ENCODE results near the gene DOC2A.
"Not testable (repeated sequence)": the region's sequence is repeated elsewhere in the genome, so short reads cannot be mapped to it uniquely, and the experiment has no call there.

DOC2A gene

GRCh38 chr16:30051518-30051917, 40.7 kb upstream of the DOC2A start:
- H3K4me3 ChIP-seq (ENCODE audit: low read depth, low read length): no peak overlapping the region
- no peak for TF ChIP-seq CTCF (IDR thresholded peaks at IDR 0.05; ENCODE audit: low read depth, low read length)
- peak; percentile 63 for DNase-seq (ENCODE audit: low read depth, low spot score)
- in situ Hi-C loops (cut with HindIII; ENCODE audit: low sequenced_read_pairs): no loop called here

- in situ Hi-C loops (cut with HindIII; ENCODE audit: low sequenced_read_pairs): no loop called here
- no peak for DNase-seq (ENCODE audit: low read depth, low spot score)
- no peak overlapping the region for H3K4me3 ChIP-seq (ENCODE audit: low read depth, low read length)
- no peak for TF ChIP-seq CTCF (IDR thresholded peaks at IDR 0.05; ENCODE audit: low read depth, low read length)
These were observed 39.0 kb upstream of the DOC2A start for GRCh38 chr16:30049871-30050270.

- DNase-seq (ENCODE audit: low read depth, low spot score): no peak
- no peak for TF ChIP-seq CTCF (IDR thresholded peaks at IDR 0.05; ENCODE audit: low read depth, low read length)
- in situ Hi-C loops (cut with HindIII; ENCODE audit: low sequenced_read_pairs): no loop called here
- H3K4me3 ChIP-seq (ENCODE audit: low read depth, low read length): no peak overlapping the region
These were observed 35.8 kb upstream of the DOC2A start for GRCh38 chr16:30046588-30046987.

GRCh38 chr16:30046178-30046577, 35.4 kb upstream of the DOC2A start:
- in situ Hi-C loops (cut with HindIII; ENCODE audit: low sequenced_read_pairs): no loop called here
- DNase-seq (ENCODE audit: low read depth, low spot score): no peak
- H3K4me3 ChIP-seq (ENCODE audit: low read depth, low read length): no peak overlapping the region
- TF ChIP-seq CTCF (IDR thresholded peaks at IDR 0.05; ENCODE audit: low read depth, low read length): no peak

- no peak overlapping the region for H3K4me3 ChIP-seq (ENCODE audit: low read depth, low read length)
- in situ Hi-C loops (cut with HindIII; ENCODE audit: low sequenced_read_pairs): no loop called here
- peak; percentile 39 for TF ChIP-seq CTCF (IDR thresholded peaks at IDR 0.05; ENCODE audit: low read depth, low read length)
- DNase-seq (ENCODE audit: low read depth, low spot score): peak; percentile 57
These were observed 31.0 kb upstream of the DOC2A start for GRCh38 chr16:30041841-30042240.

GRCh38 chr16:30040690-30041089, 29.9 kb upstream of the DOC2A start:
- in situ Hi-C loops (cut with HindIII; ENCODE audit: low sequenced_read_pairs); H3K4me3 ChIP-seq (ENCODE audit: low read depth, low read length); DNase-seq (ENCODE audit: low read depth, low spot score): not testable (repeated sequence)

- in situ Hi-C loops (cut with HindIII; ENCODE audit: low sequenced_read_pairs): no loop called here
- TF ChIP-seq CTCF (IDR thresholded peaks at IDR 0.05; ENCODE audit: low read depth, low read length): no peak
- no peak overlapping the region for H3K4me3 ChIP-seq (ENCODE audit: low read depth, low read length)
- no peak for DNase-seq (ENCODE audit: low read depth, low spot score)
These were observed 29.4 kb upstream of the DOC2A start for GRCh38 chr16:30040221-30040620.

All from astrocyte of the spinal cord (primary cell).